LoVo (cell line): Measurements from ENCODE around the gene TJP1.
"Not testable (repeated sequence)": the region's sequence is repeated elsewhere in the genome, so short reads cannot be mapped to it uniquely, and the experiment has no call there.

ENCODE experiments used
- DNase-seq: peaks from one replicate; pipeline ENCODE4 v3.0.0-alpha.2; 2016; ENCODE audit warnings: low spot score

The TJP1 gene

DNA sequence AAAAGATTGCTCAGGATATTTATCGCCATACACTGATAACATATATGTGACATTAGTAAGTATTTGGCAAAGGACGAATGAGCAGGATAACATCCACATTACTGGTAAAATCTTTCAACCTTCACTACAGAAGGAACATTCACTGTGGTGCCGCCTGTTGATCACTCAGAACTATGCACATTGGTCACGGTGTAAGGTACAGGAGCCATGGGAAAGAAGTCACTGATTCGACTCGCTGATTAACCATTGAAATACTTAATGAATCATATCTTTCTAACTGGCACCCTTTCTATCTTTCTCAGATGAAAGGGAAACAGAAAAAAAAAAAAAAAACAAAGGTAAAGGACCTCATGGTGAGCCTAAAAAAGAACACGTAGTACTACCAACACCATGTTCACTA lies 68.8 kb downstream of the TJP1 start:
- DNase-seq, result no peak

- no peak for DNase-seq
Measured at GRCh38 chr15:29750754-29751153, 71.5 kb downstream of the TJP1 start.

DNA sequence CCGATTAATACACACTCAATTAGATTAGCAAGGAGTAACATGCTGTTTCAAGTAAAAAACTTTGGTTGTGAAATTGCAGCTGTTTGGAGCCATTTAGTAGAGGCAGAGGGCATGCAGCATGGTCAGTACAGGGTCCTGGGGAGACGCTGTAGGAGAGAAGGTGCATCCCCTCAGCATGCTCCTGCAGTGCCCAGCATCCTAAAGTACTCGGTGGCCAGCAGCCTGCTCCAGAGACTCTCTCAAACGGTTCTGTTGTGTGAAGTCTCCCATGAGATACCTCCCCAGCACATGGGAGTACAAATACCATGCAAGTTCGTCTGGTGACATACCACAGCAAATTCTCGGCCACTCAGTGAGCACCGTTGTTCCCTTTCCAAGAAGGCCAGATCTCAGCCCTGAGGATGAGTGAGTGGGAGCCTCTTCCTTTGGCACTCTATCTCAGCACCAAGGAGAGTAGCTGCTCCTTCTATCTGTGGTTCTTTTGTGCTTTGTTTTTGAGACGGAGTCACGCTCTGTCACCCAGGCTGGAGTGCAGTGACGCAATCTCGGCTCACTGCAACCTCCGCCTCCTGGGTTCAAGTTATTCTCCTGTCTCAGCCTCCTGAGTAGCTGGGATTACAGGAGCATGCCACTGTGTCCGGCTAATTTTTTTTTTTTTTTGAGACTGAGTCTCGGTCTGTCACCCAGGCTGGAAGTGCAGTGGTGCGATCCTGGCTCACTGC lies 72.7 kb downstream of the TJP1 start:
- DNase-seq, result no peak

DNA sequence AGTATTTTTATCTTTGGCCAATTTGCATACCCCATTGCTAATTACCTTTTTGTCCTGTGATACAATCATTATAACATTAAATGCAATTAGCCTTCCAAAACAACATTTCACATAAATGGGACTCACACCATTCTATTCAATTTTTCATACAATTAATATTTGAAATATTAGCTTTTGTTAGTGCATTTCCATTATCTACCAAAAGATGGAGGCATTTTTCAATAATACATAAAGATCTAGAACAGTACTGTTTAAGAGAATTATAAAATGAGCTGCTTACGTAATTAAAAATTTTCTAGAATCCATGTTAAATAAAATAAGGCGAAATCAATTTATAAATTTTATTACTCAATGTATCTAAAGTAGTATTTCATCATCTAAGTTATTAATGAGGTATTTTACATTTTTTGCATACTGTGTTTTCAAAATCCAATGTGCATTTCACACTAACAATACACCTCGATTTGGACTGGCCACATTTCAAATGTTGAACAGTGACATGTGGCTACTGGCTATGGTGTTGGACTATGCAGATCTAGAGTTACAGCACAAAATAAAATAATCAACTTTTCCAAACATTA lies 74.3 kb downstream of the TJP1 start:
- no peak for DNase-seq

DNA sequence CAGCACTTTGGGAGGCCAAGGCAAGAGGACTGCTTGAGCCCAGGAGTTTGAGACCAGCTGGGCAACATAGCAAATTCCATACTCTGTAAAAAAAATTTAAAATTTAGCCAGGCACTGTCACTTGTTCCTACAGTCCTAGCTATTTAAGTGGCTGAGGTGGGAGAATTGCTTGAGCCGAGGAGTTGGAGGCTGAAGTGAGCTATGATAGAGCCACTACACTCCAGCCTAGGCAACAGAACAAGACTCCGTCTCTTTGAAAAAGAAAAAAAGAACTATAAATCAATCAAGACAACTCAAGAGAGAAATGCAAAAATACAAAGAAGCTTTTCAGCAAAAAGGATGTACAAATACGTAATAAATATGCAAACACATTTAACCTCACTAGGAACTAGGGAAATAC lies 78.8 kb downstream of the TJP1 start:
- no peak for DNase-seq

GRCh38 chr15:29740692-29741311 lies 81.5 kb downstream of the TJP1 start:
- DNase-seq, result no peak

GRCh38 chr15:29736744-29737020 lies 85.6 kb downstream of the TJP1 start:
- peak; percentile 90 for DNase-seq

- DNase-seq, result no peak
Measured at GRCh38 chr15:29736012-29736743, 86.1 kb downstream of the TJP1 start.

DNA sequence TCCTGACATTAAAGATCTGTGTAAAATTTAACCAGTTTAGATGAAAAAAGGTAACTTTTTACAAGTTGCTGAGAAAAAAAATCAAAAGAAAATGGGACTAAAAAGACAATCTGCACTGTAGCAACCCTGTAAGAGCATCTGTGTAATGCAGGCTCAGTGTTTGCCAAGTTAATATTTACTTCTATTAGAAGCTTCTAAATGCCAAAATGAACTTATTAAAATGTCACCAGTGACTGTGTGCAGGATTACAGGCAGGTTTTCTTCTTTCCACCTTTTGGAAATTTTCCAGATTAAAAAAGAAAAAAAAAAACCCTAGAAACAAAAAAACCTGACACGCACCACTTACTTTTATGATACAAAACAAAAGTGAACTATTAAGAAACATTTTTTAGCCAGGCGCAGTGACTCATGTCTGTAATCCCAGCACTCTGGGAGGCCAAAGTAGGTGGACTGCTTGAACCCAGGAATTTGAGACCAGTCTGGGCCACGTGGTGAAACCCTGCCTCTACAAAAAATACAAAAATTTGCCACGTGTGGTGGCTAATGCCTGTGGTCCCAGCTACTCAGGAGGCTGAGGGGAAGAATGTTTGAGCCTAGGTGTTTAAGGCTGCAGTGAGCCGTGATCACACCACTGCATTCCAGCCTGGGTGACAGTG lies 87.2 kb downstream of the TJP1 start:
- peak; percentile 79 for DNase-seq

DNA sequence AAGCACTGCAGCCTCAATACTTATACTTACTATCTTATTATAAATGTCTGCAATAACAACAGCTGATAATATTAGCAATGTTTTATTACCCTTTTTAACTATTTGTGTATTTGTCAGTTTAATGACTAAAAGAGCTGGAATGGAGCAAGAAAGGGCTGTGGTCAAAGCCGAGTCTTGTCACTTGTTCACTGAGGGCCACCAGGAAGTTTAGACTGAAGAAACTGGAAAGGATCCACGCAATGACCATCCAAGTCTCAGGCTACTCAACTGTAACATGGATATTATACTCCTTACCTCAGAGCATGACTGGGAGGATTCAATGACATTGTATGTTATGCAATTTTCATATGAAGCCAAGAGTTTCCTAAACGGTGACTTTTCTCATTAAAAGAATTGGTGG lies 90.4 kb downstream of the TJP1 start:
- DNase-seq, result no peak

DNA sequence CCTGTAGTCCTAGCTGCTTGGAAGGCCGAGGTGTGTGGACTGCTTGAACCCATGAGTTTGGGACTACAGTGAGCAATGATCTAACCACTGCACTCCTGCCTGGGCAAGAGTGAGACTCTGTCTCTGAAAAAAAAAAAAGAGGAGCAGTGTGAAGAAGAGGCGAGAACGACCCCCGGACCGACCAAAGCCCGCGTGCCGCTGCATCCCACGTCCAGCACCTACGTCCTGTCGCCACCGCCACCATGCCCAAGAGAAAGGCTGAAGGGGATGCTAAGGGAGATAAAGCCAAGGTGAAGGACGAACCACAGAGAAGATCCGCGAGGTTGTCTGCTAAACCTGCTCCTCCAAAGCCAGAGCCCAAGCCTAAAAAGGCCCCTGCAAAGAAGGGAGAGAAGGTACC lies 91.8 kb downstream of the TJP1 start:
- not testable (repeated sequence) for DNase-seq

GRCh38 chr15:29728418-29728817 lies 93.8 kb downstream of the TJP1 start:
- DNase-seq, result no peak

GRCh38 chr15:29727871-29728270 lies 94.4 kb downstream of the TJP1 start:
- no peak for DNase-seq

GRCh38 chr15:29726553-29726952 lies 95.7 kb downstream of the TJP1 start:
- DNase-seq, result no peak

DNA sequence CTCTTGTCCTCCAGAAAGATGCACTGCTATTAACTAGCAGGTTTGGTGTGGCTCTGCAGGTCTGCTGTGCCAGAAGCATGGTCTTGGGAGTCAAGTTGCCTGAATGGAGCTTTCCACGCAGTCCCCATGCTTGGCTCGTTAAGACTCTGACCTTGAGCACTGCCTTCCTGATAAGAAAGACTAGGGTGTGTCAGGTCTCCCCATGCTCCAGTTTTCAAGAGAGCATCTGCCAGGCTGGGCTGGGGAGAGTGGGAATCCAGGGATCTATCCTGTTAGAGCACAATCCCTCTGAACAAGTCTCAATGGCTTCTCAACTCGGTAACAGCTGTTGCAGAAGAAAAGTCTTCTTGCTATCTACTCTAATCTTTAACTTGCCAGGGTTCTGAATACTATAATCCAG lies 98.2 kb downstream of the TJP1 start:
- DNase-seq, result no peak

- DNase-seq, result no peak
Measured at GRCh38 chr15:29713784-29714183, 108.5 kb downstream of the TJP1 start.

DNA sequence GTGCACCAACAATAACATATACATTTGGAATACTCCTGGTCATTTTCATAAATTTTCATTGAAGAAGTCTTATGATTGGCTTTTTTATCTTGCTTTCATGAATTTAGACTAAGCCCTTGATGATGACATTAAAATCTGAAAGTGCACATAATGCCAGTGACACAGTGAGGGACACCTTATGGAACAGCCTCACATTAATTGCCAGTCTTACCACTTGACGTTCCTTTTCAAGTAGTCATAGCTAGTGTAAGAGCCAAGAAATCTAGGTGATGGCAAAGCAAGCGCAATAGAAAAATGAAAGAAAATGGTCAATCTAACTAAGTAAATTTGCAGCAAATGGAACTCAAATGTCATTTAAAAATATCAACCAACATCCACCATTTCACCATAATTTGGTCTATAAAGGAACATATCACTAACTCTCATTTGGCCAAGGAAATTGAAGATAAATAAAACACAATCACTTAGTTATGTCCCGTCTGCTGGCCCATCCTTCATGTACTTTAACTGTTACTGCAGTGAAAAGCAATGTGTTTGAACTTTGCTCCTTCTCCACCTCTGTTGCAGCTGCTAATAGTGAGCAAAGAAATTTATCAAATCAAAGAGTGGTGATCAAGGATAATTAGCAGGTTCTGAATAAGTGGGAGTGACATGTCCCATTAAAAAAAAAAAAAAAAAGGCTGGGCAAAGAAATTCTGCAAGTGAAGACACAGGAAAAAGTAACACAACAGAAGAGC lies 110.0 kb downstream of the TJP1 start:
- DNase-seq, result no peak

DNA sequence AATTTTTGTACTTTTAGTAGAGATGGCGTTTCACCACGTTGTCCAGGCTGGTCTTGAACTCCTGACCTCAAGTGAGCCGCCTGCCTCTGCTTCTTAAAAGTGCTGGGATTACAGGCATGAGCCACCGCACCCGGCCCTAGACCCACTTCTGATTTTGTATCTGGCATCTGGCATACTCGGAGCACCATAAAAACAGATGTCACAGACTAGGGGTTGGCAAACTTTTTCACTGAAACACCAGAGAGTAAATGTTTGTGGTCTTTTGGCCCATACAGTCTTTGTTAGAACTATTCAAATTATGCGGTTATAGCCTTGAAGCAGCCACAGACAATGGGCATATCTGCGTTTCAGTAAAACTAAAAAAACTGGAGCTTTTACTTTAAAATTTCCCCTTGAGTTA lies 110.7 kb downstream of the TJP1 start:
- no peak for DNase-seq

DNA sequence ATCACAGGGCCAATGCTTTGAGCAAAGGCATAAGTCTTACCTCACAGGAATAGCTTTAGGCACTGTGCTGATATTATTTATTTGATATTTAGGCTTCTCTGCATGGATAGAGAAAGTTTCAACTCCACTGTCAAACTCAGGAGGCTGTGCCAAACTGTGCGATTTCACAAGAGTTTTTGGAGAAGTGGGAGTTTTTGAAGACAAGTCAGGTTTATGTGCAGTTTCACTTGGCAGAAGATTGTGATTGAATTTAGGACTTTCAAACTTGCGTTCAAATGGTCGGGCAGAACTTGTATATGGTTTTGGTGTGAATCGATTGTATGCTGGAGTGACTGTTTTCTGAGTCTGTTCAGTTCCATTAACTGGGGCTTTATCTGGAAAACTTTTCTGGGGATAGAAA lies 113.7 kb downstream of the TJP1 start:
- DNase-seq, result no peak

DNA sequence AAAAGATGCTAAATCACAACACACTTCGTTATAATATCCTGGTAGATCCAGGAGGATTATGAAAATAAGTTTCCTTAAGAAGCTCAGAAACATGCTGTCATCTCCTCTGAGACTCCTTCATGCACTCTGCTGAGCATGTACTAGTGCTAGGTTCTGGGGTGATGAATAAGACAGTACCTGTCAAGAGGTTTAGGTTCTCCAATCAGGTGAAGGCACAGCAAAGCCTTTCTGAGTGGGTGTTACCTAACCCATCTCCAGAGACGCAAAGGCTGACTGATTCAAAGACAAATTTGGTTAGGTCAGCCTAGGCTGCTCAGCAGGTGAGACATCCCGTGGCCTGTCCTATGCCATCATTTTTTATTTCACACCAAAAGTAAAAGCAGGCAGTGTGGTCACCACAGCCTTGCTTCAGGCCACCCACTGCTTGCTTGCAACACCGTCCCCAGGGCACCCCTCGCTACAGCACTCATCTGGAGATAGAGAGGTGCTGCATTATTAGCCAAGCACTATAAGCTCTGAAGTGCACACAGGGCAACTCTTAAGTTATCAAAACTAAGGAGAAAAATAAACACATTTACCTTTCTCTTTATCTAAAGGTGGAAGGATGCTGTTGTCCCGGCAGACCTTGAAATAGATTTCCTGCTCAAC lies 117.2 kb downstream of the TJP1 start:
- no peak for DNase-seq

DNA sequence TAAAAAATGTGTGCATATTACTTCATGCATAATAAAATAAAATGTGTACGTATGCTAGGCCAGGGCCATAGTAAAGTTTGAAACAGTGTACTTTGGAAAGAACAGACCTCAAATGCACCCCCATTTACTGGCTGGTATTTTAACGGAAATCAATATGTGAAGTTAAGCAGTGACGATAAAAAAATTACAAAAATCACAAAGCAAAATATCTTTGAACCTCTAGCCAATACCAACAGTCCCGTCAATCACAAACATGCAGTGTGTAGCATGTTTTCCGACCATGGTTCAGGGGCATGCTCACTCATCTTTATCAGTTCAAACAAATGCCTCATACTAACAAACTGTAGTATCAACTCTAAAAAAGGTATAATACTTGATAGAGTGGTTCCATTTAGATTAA lies 121.1 kb downstream of the TJP1 start:
- no peak for DNase-seq

GRCh38 chr15:29700296-29700695 lies 122.0 kb downstream of the TJP1 start:
- DNase-seq, result no peak
